Endothelial cell of hepatic sinusoid (primary cell): ENCODE measurements around the gene LNPK.
"Not testable (repeated sequence)": the region's sequence is repeated elsewhere in the genome, so short reads cannot be mapped to it uniquely, and the experiment has no call there.

ENCODE experiments used
- in situ Hi-C: cut with HindIII; loops from 2 replicates; pipeline ENCODE4 v1.10.0; 2017; ENCODE audit warnings: low sequenced_read_pairs

The LNPK gene

GRCh38 chr2:176001916-176002687, at the start of gene LNPK:
Gene LNPK, minus strand, starts transcription at chr2:176002267. Its CDS starts 6,683 bp downstream, at chr2:175995584.
- in situ Hi-C loops: no loop called here

- in situ Hi-C loops: no loop called here
These were observed 37.3 kb upstream of the LNPK start for GRCh38 chr2:176039375-176039774.

- in situ Hi-C loops: no loop called here
These were observed 36.6 kb upstream of the LNPK start for GRCh38 chr2:176038694-176039093.

- in situ Hi-C loops: no loop called here
These were observed 33.1 kb upstream of the LNPK start for GRCh38 chr2:176035013-176035691.

- in situ Hi-C loops: no loop called here
These were observed 25.7 kb upstream of the LNPK start for GRCh38 chr2:176027806-176028205.

- in situ Hi-C loops: no loop called here
These were observed 23.9 kb upstream of the LNPK start for GRCh38 chr2:176025932-176026331.

GRCh38 chr2:176024083-176024482, 22.0 kb upstream of the LNPK start:
- in situ Hi-C loops: no loop called here

- in situ Hi-C loops: no loop called here
These were observed 20.0 kb upstream of the LNPK start for GRCh38 chr2:176022048-176022447.

GRCh38 chr2:176020400-176020799, 18.3 kb upstream of the LNPK start:
- in situ Hi-C loops: no loop called here

- in situ Hi-C loops: no loop called here
These were observed 16.6 kb upstream of the LNPK start for GRCh38 chr2:176018708-176019107.

GRCh38 chr2:176009445-176009844, 7.4 kb upstream of the LNPK start:
- in situ Hi-C loops: no loop called here

- in situ Hi-C loops: no loop called here
These were observed 2.9 kb upstream of the LNPK start for GRCh38 chr2:176004934-176005333.

GRCh38 chr2:176003958-176004357, 1.9 kb upstream of the LNPK start:
- in situ Hi-C loops: no loop called here

- in situ Hi-C loops: no loop called here
These were observed 682 bp upstream of the LNPK start for GRCh38 chr2:176002688-176003210.

- in situ Hi-C loops: no loop called here
These were observed 669 bp downstream of the LNPK start for GRCh38 chr2:176001281-176001915.

- in situ Hi-C loops: no loop called here
These were observed 2.7 kb downstream of the LNPK start for GRCh38 chr2:175999283-175999819.

- in situ Hi-C loops: loop anchor here (5.0 kb wide), 1 partner anchor 102 kb away; the partner anchor contains the start of gene HOXD13
These were observed 12.0 kb downstream of the LNPK start for GRCh38 chr2:175990099-175990498.

GRCh38 chr2:175987126-175987525, 14.9 kb downstream of the LNPK start:
- in situ Hi-C loops: not testable (repeated sequence)

GRCh38 chr2:175984846-175985245, 17.2 kb downstream of the LNPK start:
- in situ Hi-C loops: no loop called here

GRCh38 chr2:175981551-175981950, 20.5 kb downstream of the LNPK start:
- in situ Hi-C loops: no loop called here
